Measurements from ENCODE around the gene PAFAH1B2. TPM values are rescaled to one million over a fixed set of nuclear protein-coding genes. Genes with fewer than 3 reads are reported as not detected.
A peak's percentile ranks its signal among the peaks of the same experiment; 100 is the strongest.
"Not testable (repeated sequence)": the region's sequence is repeated elsewhere in the genome, so short reads cannot be mapped to it uniquely, and the experiment has no call there.

PAFAH1B2 gene
- polyA plus RNA-seq, 1 experiment: 48.8 TPM

GRCh38 chr11:117205211-117205818 lies 61.2 kb downstream of the PAFAH1B2 start:
- no peak for DNase-seq (ENCODE audit: low read depth, low spot score)
- no peak for TF ChIP-seq CTCF (IDR thresholded peaks at IDR 0.05; ENCODE audit: low read depth, low read length)
- CTCF ChIA-PET: interaction anchor here (1.1 kb wide), 1 partner anchor 22 kb away, joined by 3 read pairs; no protein-coding TSS in a partner anchor
- Histone ChIP-seq H3K27ac (ENCODE audit: low read depth, low read length) (peak overlapping the region; percentile 57), H3K4me3 (ENCODE audit: low read depth, low read length) (no peak overlapping the region), H3K27me3 (ENCODE audit: control insufficient read depth, insufficient read depth, low read length) (no peaks in the 10 kb centered on the region), H3K9me3 (ENCODE audit: control insufficient read depth, insufficient read depth, low read length) (no peaks in the 10 kb centered on the region; the same call in 1 of the 2 replicates)
- POLR2A ChIA-PET: interaction anchor here (0.5 to 2.3 kb wide), 3 partner anchors 13 to 471 kb away, joined by 3 to 9 read pairs (median 4); no protein-coding TSS in a partner anchor

GRCh38 chr11:117206111-117206510 lies 62.0 kb downstream of the PAFAH1B2 start:
- DNase-seq (ENCODE audit: low read depth, low spot score); H3K27me3 ChIP-seq (ENCODE audit: control insufficient read depth, insufficient read depth, low read length); H3K4me3 ChIP-seq (ENCODE audit: low read depth, low read length); H3K27ac ChIP-seq (ENCODE audit: low read depth, low read length); H3K9me3 ChIP-seq (ENCODE audit: control insufficient read depth, insufficient read depth, low read length): not testable (repeated sequence)
- CTCF ChIA-PET: interaction anchor here (1.1 kb wide), 1 partner anchor 21 kb away, joined by 3 read pairs; no protein-coding TSS in a partner anchor
- POLR2A ChIA-PET: interaction anchor here (1.3 to 2.3 kb wide), 2 partner anchors 12 to 15 kb away, joined by 4 to 9 read pairs; no protein-coding TSS in a partner anchor

- POLR2A ChIA-PET; H3K27me3 ChIP-seq (ENCODE audit: control insufficient read depth, insufficient read depth, low read length); CTCF ChIA-PET; H3K27ac ChIP-seq (ENCODE audit: low read depth, low read length); H3K4me3 ChIP-seq (ENCODE audit: low read depth, low read length); H3K9me3 ChIP-seq (ENCODE audit: control insufficient read depth, insufficient read depth, low read length); DNase-seq (ENCODE audit: low read depth, low spot score): not testable (repeated sequence)
Measured at GRCh38 chr11:117206859-117207258, 62.8 kb downstream of the PAFAH1B2 start.

- H3K4me3 ChIP-seq (ENCODE audit: low read depth, low read length); DNase-seq (ENCODE audit: low read depth, low spot score); H3K27ac ChIP-seq (ENCODE audit: low read depth, low read length); H3K27me3 ChIP-seq (ENCODE audit: control insufficient read depth, insufficient read depth, low read length); CTCF ChIA-PET; POLR2A ChIA-PET; H3K9me3 ChIP-seq (ENCODE audit: control insufficient read depth, insufficient read depth, low read length): not testable (repeated sequence)
Measured at GRCh38 chr11:117207481-117207880, 63.4 kb downstream of the PAFAH1B2 start.

GRCh38 chr11:117208710-117209109 lies 64.6 kb downstream of the PAFAH1B2 start:
- H3K9me3 ChIP-seq (ENCODE audit: control insufficient read depth, insufficient read depth, low read length); H3K27me3 ChIP-seq (ENCODE audit: control insufficient read depth, insufficient read depth, low read length); H3K27ac ChIP-seq (ENCODE audit: low read depth, low read length); DNase-seq (ENCODE audit: low read depth, low spot score); H3K4me3 ChIP-seq (ENCODE audit: low read depth, low read length); POLR2A ChIA-PET: not testable (repeated sequence)
- CTCF ChIA-PET: interaction anchor here (0.6 kb wide), 1 partner anchor 70 kb away, joined by 4 read pairs; no protein-coding TSS in a partner anchor

- ChIA-PET POLR2A (interaction anchor here (2.7 kb wide), 1 partner anchor 17 kb away, joined by 22 read pairs; no protein-coding TSS in a partner anchor), CTCF (interaction anchor here (0.6 to 2.2 kb wide), 2 partner anchors 17 to 70 kb away, joined by 4 to 14 read pairs; no protein-coding TSS in a partner anchor)
- H3K27me3 ChIP-seq (ENCODE audit: control insufficient read depth, insufficient read depth, low read length); DNase-seq (ENCODE audit: low read depth, low spot score); H3K4me3 ChIP-seq (ENCODE audit: low read depth, low read length); H3K27ac ChIP-seq (ENCODE audit: low read depth, low read length); H3K9me3 ChIP-seq (ENCODE audit: control insufficient read depth, insufficient read depth, low read length): not testable (repeated sequence)
Measured at GRCh38 chr11:117209351-117210125, 65.5 kb downstream of the PAFAH1B2 start.

GRCh38 chr11:117210620-117211019 lies 66.5 kb downstream of the PAFAH1B2 start:
- ChIA-PET POLR2A (interaction anchor here (0.7 to 2.7 kb wide), 5 partner anchors 10 to 35 kb away, joined by 3 to 22 read pairs (median 3); partner anchors contain the start of gene SIDT2), CTCF (interaction anchor here (1.1 to 2.2 kb wide), 4 partner anchors 13 to 21 kb away, joined by 4 to 14 read pairs (median 4); partner anchors contain the start of gene PCSK7)
- H3K4me3 ChIP-seq (ENCODE audit: low read depth, low read length): no peak overlapping the region
- no peak for TF ChIP-seq CTCF (IDR thresholded peaks at IDR 0.05; ENCODE audit: low read depth, low read length)
- H3K27ac ChIP-seq (ENCODE audit: low read depth, low read length): no peak overlapping the region
- DNase-seq (ENCODE audit: low read depth, low spot score): no peak
- no peaks in the 10 kb centered on the region for H3K9me3 ChIP-seq (ENCODE audit: control insufficient read depth, insufficient read depth, low read length)
- H3K27me3 ChIP-seq (ENCODE audit: control insufficient read depth, insufficient read depth, low read length): no peaks in the 10 kb centered on the region

Data from AG04450 (cell line).